Tibial nerve (tissue), 4 donors: Measurements from ENCODE around the gene TESK1.

ENCODE experiments used
- EP300 ChIP-seq, 2 donors: sonication (generic); formaldehyde crosslinking; IDR thresholded peaks; one replicate each; pipeline ENCODE4 v1.6.1; 2017; ENCODE audit warnings: antibody characterized with exemption in 2 of 2, mild to moderate bottlenecking in 1 of 2
- POLR2A ChIP-seq, 2 donors: fragments of 450-650 bp; IDR thresholded peaks; one replicate each; pipeline ENCODE4 v1.6.1; 2017; ENCODE audit warnings: antibody characterized with exemption in 2 of 2, mild to moderate bottlenecking in 2 of 2, moderate library complexity in 2 of 2
- TF ChIP-seq, protein P1 (sequence below), 5 experiments: fragments of 200-600 bp in 3 of 5; fragments of 450-650 bp in 2 of 5; sonication (generic) in 3 of 5; IDR thresholded peaks; one replicate each; pipeline ENCODE4 v1.5.1; 2016 to 2019; ENCODE audit warnings: antibody characterized with exemption in 5 of 5, mild to moderate bottlenecking in 3 of 5, moderate library complexity in 2 of 5

DNA sequence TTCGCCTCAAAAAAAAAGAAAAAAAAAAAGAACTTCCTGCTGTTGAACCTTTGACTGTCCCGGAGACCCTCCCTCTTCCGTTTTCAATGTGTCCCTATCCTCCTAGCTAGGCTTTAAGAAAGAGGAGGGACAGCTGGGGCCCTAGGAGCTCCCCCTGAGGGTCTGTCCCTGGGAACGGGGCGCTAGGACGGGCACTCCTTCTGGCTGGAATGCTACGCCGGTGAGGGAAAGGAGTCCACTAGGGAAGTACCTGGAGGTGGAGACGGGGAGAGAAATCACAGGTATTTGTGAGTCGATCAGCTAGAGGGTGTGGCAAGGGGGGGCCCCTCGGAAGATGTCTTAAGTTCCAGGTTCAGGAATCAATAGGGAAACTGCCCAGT is 41.1 kb downstream of the TESK1 start:
- TF ChIP-seq POLR2A (IDR thresholded peaks at IDR 0.05): no peak
- TF ChIP-seq, protein P1, sequence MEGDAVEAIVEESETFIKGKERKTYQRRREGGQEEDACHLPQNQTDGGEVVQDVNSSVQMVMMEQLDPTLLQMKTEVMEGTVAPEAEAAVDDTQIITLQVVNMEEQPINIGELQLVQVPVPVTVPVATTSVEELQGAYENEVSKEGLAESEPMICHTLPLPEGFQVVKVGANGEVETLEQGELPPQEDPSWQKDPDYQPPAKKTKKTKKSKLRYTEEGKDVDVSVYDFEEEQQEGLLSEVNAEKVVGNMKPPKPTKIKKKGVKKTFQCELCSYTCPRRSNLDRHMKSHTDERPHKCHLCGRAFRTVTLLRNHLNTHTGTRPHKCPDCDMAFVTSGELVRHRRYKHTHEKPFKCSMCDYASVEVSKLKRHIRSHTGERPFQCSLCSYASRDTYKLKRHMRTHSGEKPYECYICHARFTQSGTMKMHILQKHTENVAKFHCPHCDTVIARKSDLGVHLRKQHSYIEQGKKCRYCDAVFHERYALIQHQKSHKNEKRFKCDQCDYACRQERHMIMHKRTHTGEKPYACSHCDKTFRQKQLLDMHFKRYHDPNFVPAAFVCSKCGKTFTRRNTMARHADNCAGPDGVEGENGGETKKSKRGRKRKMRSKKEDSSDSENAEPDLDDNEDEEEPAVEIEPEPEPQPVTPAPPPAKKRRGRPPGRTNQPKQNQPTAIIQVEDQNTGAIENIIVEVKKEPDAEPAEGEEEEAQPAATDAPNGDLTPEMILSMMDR (IDR thresholded peaks at IDR 0.05): no peak
- TF ChIP-seq EP300 (IDR thresholded peaks at IDR 0.05): no peak
